RPMI8226 (cell line): ENCODE data around the gene DLL1.
"Not testable (repeated sequence)": the region's sequence is repeated elsewhere in the genome, so short reads cannot be mapped to it uniquely, and the experiment has no call there.

Experiments used
- DNase-seq: peaks from one replicate; pipeline ENCODE4 v3.0.0-alpha.2; 2015

Gene DLL1

DNA sequence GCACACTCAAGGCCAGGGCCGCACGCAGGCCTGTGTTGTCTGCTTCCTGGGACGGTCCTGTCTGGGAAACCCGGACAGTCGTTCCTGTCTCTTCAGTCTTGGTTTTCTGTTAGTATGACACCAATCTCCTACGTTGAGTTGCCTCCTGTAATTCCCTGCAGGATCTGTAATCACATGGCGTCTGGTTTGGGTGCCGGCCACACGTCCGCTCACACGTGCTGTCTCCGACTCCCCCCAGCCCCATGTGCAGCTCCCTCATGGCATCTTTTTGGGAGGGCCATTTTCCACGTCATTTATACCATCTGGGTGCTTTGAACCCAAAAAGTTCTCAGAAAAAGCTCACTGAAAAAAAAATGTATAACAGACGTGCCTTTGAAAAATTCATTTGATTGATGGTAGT lies 23.2 kb downstream of the DLL1 start:
- DNase-seq, result no peak

GRCh38 chr6:170266061-170266825 lies 24.6 kb downstream of the DLL1 start:
- no peak for DNase-seq

GRCh38 chr6:170265655-170266054 lies 25.2 kb downstream of the DLL1 start:
- peak; percentile 55 for DNase-seq

DNA sequence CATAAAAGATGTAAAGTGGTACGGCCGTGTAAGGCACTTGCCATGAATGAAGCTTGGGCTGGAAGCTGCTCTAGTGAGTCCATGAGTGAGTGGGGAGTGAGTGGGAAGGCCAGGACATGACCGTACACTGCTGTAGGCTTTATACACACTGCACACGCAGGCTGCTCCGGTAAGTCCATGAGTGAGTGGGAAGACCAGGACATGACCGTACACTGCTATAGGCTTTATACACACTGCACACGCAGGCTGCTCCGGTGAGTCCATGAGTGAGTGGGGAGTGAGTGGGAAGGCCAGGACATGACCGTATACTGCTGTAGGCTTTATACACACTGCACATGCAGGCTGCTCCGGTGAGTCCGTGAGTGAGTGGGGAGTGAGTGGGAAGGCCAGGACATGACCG lies 26.2 kb downstream of the DLL1 start:
- DNase-seq, result not testable (repeated sequence)

- DNase-seq, result no peak
These were observed 26.8 kb downstream of the DLL1 start for GRCh38 chr6:170264086-170264485.

- DNase-seq, result no peak
These were observed 27.5 kb downstream of the DLL1 start for GRCh38 chr6:170263410-170263809.

GRCh38 chr6:170262489-170263088 lies 28.3 kb downstream of the DLL1 start:
- no peak for DNase-seq

DNA sequence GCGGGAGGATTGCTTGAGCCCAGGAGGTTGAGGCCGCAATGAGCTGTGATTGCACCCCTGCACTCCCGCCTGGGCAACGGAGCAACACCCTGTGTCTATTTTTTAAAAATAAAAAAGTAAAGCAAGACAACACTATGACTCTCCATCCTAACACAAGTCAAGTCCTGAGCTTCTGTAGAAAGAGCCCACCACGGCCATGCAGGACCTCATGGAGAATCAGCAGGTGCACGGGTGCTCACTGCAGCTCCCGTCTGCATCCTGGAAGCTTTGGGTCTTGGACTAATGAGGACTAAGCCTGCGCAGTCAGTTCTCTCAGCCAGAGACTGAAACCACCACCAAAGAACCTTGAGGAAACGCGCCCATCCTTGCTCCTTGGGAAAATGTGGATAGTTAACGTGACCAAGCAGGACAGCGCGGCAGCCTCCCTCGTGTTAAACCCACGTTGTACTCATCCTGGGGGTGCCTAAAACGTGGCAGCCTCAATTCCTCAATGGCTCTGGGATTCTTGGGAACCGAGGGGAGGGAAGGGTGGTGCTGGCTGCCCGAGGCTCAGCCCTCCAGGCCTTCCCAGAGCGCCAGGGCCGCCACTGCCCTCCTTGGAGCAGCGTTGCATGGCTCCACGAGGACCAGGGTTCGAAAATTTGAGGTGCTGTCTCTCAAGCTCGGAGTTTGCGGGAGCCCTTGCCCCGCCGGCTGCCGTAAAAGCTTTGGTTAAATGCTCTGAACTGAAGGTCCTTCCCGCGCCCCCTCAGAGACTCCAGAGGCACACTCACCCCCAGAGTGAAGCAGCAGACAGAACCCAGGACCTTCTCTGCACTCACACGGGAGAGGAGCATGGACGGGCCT lies 29.0 kb downstream of the DLL1 start:
- no peak for DNase-seq

DNA sequence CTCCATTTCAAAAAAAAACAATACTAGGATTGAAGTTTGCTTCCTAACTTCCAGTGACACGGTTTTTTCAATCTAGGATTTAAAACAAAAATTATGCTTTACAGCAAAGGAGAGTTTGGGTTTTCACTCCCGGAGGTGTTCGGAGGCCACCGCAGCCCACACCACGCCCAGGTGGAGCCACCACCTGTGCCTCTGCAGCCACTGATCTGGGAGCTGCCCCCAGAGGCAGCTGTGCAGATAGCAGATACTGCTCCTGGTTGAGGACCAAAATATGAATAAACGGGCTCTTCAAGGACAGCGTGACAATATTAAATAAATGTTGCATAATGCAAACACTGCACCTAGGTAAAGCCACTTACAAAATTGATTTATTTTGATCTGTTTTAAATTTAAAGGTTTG lies 30.2 kb downstream of the DLL1 start:
- DNase-seq, result peak; percentile 50

DNA sequence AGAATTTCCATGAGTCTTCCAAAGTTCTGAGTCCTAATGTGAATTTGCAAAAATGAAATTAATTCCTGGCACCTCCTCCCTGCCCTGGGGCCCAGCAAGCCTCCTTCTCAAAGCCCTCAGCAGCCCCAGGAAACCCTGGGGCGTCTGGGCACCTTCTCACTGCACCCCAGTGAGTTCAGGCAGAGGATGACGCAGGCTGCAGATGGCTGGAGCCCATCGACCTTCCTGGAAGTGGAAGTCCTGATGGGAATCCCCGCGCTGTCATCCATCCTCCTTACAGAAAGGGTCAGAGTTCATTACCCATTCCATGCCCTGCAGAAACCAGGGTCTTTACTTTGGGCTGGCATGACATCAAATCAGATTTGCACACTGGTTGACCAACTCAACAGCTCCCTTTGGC lies 31.6 kb downstream of the DLL1 start:
- DNase-seq, result no peak

DNA sequence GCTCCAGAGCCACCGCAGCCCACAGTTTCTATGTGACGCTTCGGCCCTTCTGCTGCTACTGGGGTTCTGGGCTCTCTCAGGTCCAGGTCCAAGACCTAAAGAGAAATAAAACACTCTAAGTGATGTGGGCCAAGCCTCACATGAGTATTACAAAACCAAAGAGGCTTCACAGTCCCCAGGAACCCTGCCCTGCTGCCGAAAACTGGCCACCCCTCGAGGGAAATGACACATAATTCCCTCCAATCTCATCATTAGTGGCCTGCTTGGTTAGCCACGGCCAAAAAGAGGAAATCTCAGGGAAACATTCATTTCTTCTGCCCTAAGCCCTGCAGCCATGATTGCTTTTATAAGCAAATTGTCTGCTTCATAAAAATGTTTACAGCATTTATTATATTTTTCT lies 32.5 kb downstream of the DLL1 start:
- DNase-seq, result no peak

- DNase-seq, result peak; percentile 26
These were observed 33.5 kb downstream of the DLL1 start for GRCh38 chr6:170257376-170257775.

- no peak for DNase-seq
These were observed 34.2 kb downstream of the DLL1 start for GRCh38 chr6:170256641-170257040.

GRCh38 chr6:170255426-170256125 lies 35.3 kb downstream of the DLL1 start:
- DNase-seq, result no peak

DNA sequence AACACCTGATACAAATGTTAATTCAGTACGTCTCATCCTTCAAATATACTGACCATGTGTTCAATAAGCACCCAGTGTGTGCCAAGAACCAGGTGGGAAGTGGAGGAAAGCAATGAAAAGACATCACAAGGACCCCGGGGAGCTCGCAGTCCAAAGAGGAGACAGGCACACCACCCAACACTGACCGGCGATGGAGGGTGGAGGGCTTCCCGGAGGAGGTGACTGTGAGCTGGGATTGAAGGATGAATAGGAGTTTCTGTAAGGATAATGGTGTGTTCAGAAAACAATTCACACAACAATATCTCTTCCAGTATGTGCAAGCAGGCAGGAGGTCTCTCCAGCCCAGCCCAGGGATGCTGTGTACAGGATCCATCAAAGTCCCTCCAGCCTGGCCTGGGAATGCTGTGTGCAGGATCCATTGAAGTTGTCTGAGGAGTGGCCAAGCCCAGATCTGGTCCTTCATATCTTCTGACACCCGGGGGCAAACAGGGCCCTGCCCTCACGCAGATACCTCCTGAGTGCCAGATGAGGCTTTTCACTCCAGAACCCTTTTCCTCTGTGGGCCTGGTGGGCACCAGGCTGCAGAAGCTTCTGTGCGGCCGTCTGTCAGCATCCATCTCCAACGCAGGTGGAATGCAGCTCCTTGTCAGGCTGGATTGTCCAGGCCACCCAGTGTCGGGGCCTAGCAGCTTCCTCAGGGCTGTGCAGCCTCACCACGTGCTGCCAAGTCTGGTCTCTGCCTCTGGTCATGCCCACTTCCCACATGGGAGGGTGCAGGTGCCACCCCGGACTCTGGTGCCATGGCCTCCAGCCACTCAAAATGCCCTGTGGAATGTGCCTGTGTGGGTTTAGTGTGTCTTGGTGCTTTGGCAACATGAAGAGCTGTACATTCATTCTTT lies 36.3 kb downstream of the DLL1 start:
- no peak for DNase-seq

- DNase-seq, result no peak
These were observed 37.0 kb downstream of the DLL1 start for GRCh38 chr6:170253910-170254269.

- DNase-seq, result no peak
These were observed 37.5 kb downstream of the DLL1 start for GRCh38 chr6:170253226-170253909.

GRCh38 chr6:170251776-170252571 lies 38.9 kb downstream of the DLL1 start:
- no peak for DNase-seq

- DNase-seq, result no peak
These were observed 39.7 kb downstream of the DLL1 start for GRCh38 chr6:170250981-170251775.

GRCh38 chr6:170250455-170250854 lies 40.4 kb downstream of the DLL1 start:
- DNase-seq, result no peak
